LNCaP clone FGC (cell line): Measurements from ENCODE around the gene APC2.

Source experiments
- DNase-seq: peaks from one replicate; pipeline ENCODE4 v3.0.0-alpha.2; 2011; ENCODE audit warnings: low read depth
- H3K4me3 ChIP-seq: 2 replicates; pipeline ENCODE4 v1.5.1; 2011; ENCODE audit warnings: mild to moderate bottlenecking, low read depth, low read length, control low read depth
- TF ChIP-seq, protein P1 (sequence below): IDR thresholded peaks from 2 replicates; pipeline ENCODE4 v1.5.1; 2012; ENCODE audit warnings: mild to moderate bottlenecking; ENCODE audit not compliant: control insufficient read depth, insufficient read depth; ENCODE audit errors: extremely low read depth

Gene APC2

DNA sequence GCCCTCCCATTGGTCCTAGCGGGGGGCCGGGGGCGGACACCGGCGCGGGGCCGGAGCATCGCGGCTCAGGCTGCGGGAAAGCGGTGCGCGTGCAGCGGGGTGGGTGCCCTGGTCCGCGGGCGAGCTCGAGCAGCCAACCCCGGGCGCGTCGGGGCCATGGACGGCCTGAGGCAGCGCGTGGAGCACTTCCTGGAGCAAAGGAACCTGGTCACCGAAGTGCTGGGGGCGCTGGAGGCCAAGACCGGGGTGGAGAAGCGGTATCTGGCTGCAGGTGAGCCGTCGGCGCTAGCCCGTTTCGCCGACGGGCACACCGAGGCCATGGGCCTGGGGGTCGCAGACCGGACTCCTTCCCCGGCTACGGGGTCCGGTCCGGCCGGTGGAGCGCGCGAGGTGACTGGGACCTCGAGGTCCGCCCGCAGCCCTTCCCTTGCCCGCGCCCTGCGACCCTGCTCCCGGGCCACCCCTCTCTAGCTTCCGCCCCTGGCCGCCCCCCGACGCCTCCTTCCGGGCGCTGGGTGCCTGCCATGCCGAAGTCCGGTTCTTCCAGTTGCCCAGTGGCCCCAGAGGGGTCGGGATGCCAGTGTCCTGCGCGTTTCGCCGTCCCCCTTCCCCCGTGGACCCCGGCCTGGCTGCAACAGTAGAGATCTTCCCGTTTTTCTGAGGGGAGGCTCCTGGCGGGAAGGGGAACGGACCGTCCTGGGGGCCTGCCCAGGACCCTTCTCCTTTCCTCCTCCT is 41.4 kb downstream of the APC2 start, which contains the start of gene REEP6:
REEP6 (plus strand) TSS at position 68 of the 735 bp plus-strand sequence; CDS start at position 157, 89 bp downstream.
- TF ChIP-seq, protein P1, sequence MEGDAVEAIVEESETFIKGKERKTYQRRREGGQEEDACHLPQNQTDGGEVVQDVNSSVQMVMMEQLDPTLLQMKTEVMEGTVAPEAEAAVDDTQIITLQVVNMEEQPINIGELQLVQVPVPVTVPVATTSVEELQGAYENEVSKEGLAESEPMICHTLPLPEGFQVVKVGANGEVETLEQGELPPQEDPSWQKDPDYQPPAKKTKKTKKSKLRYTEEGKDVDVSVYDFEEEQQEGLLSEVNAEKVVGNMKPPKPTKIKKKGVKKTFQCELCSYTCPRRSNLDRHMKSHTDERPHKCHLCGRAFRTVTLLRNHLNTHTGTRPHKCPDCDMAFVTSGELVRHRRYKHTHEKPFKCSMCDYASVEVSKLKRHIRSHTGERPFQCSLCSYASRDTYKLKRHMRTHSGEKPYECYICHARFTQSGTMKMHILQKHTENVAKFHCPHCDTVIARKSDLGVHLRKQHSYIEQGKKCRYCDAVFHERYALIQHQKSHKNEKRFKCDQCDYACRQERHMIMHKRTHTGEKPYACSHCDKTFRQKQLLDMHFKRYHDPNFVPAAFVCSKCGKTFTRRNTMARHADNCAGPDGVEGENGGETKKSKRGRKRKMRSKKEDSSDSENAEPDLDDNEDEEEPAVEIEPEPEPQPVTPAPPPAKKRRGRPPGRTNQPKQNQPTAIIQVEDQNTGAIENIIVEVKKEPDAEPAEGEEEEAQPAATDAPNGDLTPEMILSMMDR, result no peak
- H3K4me3 ChIP-seq, result peak within 1 kb of the TSS; percentile 69
- no peak for DNase-seq

DNA sequence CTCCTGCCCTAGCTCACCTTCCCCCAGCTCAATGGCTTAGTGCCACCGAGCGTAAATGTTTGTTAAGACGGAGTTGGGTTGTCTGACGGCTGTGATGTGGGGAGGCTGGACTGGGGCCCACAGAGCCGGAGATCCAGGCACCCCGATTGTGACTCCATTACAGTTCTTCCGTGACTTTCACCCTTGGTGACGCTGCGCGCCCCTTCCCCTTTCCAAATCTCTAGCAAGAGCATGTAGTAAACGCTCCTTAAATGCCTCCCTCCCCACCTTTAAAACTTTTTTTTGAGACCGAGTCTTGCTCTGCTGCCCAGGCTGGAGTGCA is 41.9 kb downstream of the APC2 start:
- H3K4me3 ChIP-seq, result peak overlapping the region; percentile 68
- DNase-seq, result no peak
- TF ChIP-seq, protein P1, result no peak

DNA sequence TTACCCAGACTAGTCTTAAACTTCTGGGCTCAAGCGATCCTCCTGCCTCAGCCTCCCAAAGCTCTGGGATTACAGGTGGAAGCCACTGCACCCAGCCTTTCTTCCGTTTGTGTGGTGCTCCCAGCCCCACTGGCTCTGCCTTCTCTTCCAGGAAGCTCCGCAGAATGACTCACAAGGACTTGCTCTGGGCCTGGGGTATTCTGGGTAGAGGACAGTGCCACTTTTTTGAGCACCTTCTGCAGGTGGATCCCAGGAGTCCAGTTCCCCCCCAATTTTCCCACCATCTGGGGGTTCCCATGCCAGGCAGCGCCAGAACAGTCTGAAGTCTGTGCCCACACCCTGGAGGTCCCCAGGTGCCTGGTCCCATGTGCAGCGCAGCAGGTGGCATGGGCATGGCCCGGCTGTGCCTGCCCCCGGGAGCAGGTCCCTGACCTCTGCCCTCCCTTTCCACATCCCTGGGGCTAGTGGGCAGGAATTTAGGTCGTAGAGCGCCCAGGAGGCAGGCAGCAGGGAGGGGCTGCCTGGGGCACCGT is 42.6 kb downstream of the APC2 start:
- TF ChIP-seq, protein P1, result no peak

DNA sequence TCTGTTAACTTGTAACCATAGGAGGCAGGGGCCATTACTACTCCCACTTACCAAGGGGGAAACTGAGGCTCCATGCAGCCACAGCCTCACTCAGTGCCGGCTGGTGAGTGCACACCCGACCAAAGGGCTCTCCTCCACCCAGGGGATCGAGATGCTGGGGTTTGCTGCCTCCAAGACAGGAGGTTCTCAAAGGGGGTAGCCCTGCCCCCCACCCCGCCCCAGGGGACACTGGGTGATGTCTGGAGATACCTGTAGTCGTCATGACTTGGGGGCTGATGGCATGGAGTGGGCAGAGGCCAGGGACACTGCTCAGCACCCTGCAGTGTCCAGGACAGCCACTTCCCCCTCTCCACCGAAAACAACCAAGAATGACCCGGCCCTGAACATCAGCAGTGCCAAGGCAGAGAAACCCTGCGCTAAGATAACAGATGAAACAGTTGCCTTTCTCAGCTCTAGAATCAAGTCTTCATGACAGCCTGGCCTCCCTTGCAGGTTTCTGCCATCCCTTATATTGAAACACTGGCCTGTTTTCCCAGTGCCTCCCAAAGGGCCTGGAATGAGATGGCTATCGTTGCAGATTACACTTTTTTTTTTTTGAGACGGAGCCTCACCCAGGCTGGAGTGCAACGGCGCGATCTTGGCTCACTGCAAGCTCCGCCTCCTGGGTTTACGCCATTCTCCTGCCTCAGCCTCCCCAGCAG is 44.3 kb downstream of the APC2 start:
- no peak for DNase-seq
- H3K4me3 ChIP-seq, result no peak overlapping the region
- TF ChIP-seq, protein P1, result no peak

More for the DNA sequence above, 42.6 kb downstream of the APC2 start:
- no peak overlapping the region for H3K4me3 ChIP-seq
- no peak for DNase-seq

DNA sequence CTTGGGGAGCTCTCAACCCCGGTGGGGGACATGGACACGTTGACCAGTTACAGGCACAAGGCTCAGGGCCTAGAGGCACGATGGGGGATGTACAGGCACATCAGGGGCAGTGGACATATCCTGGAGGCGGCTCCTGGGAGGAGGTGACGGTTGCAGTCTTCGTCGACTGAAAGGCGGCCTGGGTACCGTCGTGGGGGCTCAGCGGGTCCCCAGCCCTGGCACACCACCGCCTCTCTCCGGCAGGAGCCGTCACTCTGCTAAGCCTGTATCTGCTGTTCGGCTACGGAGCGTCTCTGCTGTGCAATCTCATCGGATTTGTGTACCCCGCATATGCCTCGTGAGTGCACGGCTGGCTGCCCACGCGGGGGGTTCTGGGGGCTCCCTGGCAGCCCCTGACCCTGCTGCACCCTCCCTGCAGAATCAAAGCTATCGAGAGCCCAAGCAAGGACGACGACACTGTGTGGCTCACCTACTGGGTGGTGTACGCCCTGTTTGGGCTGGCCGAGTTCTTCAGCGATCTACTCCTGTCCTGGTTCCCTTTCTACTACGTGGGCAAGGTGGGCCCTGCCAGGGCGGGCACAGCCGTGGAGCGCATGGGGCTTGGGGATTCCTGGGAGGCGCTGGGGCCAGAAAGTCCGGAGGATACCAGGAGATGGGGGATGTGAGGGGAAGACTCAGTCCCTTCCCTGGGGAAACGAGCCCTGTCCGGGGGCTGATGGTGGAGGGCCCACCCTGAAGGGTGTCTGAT is 45.3 kb downstream of the APC2 start:
- H3K4me3 ChIP-seq, result no peak overlapping the region
- TF ChIP-seq, protein P1, result no peak
- no peak for DNase-seq

DNA sequence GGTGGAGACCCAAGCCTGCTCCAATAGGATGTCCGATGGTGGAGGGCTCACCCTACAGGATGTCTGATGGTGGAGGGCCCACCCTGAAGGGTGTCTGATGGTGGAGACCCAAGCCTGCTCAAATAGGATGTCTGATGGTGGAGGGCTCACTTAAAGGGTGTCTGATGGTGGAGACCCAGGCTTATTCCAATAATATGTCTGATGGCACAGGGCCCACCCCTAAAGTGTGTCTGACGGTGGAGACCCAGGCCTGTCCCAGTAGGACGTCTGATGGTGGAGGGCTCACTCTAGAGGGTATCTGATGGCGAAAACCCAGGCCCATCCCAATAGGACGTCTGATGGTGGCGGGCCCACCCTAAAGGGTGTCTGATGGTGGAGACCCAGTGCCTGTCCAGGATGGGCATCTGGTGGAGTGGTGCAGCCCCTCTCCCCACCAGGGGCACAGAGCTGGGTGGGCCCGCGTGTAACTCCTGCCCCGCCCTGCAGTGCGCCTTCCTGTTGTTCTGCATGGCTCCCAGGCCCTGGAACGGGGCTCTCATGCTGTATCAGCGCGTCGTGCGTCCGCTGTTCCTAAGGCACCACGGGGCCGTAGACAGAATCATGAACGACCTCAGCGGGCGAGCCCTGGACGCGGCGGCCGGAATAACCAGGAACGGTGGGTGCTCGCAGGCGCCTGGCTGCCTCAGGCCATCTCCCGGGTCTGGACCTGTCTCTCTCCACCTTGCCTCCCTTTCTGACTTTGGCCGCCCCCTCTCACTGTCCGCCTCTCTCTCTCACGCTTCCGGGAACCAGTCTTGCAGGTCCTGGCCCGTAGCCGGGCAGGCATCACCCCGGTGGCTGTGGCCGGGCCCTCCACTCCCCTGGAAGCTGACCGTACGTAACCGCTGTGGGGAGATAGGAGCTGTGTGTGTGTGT is 46.1 kb downstream of the APC2 start:
- DNase-seq, result no peak
- no peak overlapping the region for H3K4me3 ChIP-seq
- TF ChIP-seq, protein P1, result no peak
